GM21381 (cell line): ENCODE measurements around the gene U2AF2.

Experiments
- ATAC-seq: cut with Tn5 transposase; IDR thresholded peaks from one replicate; pipeline ENCODE4 v1.9.1; 2021; ENCODE audit warnings: mild to moderate bottlenecking, moderate library complexity; ENCODE audit not compliant: unreplicated experiment

Gene U2AF2

GRCh38 chr19:55654323-55654867 lies 440 bp upstream of the U2AF2 start:
- peak; percentile 63 for ATAC-seq

GRCh38 chr19:55655648-55656040 lies 809 bp downstream of the U2AF2 start:
- ATAC-seq = no peak

- no peak for ATAC-seq
These were observed 1.7 kb downstream of the U2AF2 start for GRCh38 chr19:55656552-55656951.

- no peak for ATAC-seq
These were observed 2.3 kb downstream of the U2AF2 start for GRCh38 chr19:55656988-55657747.

GRCh38 chr19:55658846-55659459 lies 4.1 kb downstream of the U2AF2 start:
- no peak for ATAC-seq

- ATAC-seq = no peak
These were observed 5.0 kb downstream of the U2AF2 start for GRCh38 chr19:55659822-55660221.

GRCh38 chr19:55660404-55660803 lies 5.6 kb downstream of the U2AF2 start:
- ATAC-seq = no peak

- ATAC-seq = no peak
These were observed 6.2 kb downstream of the U2AF2 start for GRCh38 chr19:55660991-55661390.

GRCh38 chr19:55661826-55662225 lies 7.0 kb downstream of the U2AF2 start:
- no peak for ATAC-seq

GRCh38 chr19:55663846-55664536 lies 9.2 kb downstream of the U2AF2 start:
- ATAC-seq = no peak

GRCh38 chr19:55666343-55667005 lies 11.6 kb downstream of the U2AF2 start:
- ATAC-seq = no peak

- no peak for ATAC-seq
These were observed 12.2 kb downstream of the U2AF2 start for GRCh38 chr19:55667006-55667381.

- no peak for ATAC-seq
These were observed 12.7 kb downstream of the U2AF2 start for GRCh38 chr19:55667511-55667910.

GRCh38 chr19:55667958-55668357 lies 13.1 kb downstream of the U2AF2 start:
- ATAC-seq = no peak

GRCh38 chr19:55668603-55669348 lies 13.9 kb downstream of the U2AF2 start:
- no peak for ATAC-seq

- ATAC-seq = no peak
These were observed 14.8 kb downstream of the U2AF2 start for GRCh38 chr19:55669418-55670279.

- ATAC-seq = no peak
These were observed 15.6 kb downstream of the U2AF2 start for GRCh38 chr19:55670280-55671053.

- ATAC-seq = no peak
These were observed 16.2 kb downstream of the U2AF2 start for GRCh38 chr19:55671054-55671378.

GRCh38 chr19:55672418-55672817 lies 17.6 kb downstream of the U2AF2 start:
- ATAC-seq = no peak
